ENCODE measurements around the gene C12orf57.
A peak's percentile ranks its signal among the peaks of the same experiment; 100 is the strongest.

C12orf57 gene

GRCh38 chr12:6958609-6959057 lies 14.8 kb downstream of the C12orf57 start:
- Mint-ChIP-seq H3K9me3 (no peaks in the 10 kb centered on the region), H3K4me1 (peaks cover 77% of the 10 kb centered on the region), H3K36me3 (peaks cover 52% of the 10 kb centered on the region), H3K27ac (peak overlapping the region; percentile 94), H3K4me3 (peak overlapping the region; percentile 89), H3K27me3 (no peaks in the 10 kb centered on the region)
- DNase-seq (ENCODE audit: low spot score in 2 of 2) (no peak), ATAC-seq (ENCODE audit: low read depth) (peak; percentile 0)

- Mint-ChIP-seq H3K27me3 (no peaks in the 10 kb centered on the region), H3K4me1 (peaks cover 77% of the 10 kb centered on the region), H3K27ac (peak overlapping the region; percentile 94), H3K4me3 (peak overlapping the region; percentile 89), H3K9me3 (no peaks in the 10 kb centered on the region), H3K36me3 (peaks cover 47% of the 10 kb centered on the region)
- DNase-seq (ENCODE audit: low spot score in 2 of 2) (peak; percentile 71 to 75), ATAC-seq (ENCODE audit: low read depth) (peak; percentile 73)
These were observed 15.4 kb downstream of the C12orf57 start for GRCh38 chr12:6959058-6959804.

- Mint-ChIP-seq H3K4me3 (peak overlapping the region; percentile 89), H3K4me1 (peaks cover 79% of the 10 kb centered on the region), H3K27ac (peak overlapping the region; percentile 97), H3K36me3 (peaks cover 41% of the 10 kb centered on the region), H3K9me3 (no peaks in the 10 kb centered on the region), H3K27me3 (no peaks in the 10 kb centered on the region)
- no peak for DNase-seq (ENCODE audit: low spot score in 2 of 2)
- ATAC-seq (ENCODE audit: low read depth), result no peak
These were observed 16.2 kb downstream of the C12orf57 start for GRCh38 chr12:6959805-6960592.

GRCh38 chr12:6960593-6961277 lies 16.9 kb downstream of the C12orf57 start:
- Mint-ChIP-seq H3K27ac (peak overlapping the region; percentile 97), H3K4me1 (peaks cover 74% of the 10 kb centered on the region), H3K4me3 (peak overlapping the region; percentile 89), H3K9me3 (no peaks in the 10 kb centered on the region), H3K27me3 (no peaks in the 10 kb centered on the region), H3K36me3 (peaks cover 40% of the 10 kb centered on the region)
- peak in 1 of 2 donors; percentile 39 for DNase-seq (ENCODE audit: low spot score in 2 of 2)
- ATAC-seq (ENCODE audit: low read depth), result no peak

- peak overlapping the region; percentile 97 for H3K27ac Mint-ChIP-seq
- H3K27me3 Mint-ChIP-seq, result no peaks in the 10 kb centered on the region
- peak overlapping the region; percentile 89 for H3K4me3 Mint-ChIP-seq
- DNase-seq (ENCODE audit: low spot score in 2 of 2) (peak; percentile 56 to 57), ATAC-seq (ENCODE audit: low read depth) (peak; percentile 55)
- H3K4me1 Mint-ChIP-seq, result peaks cover 68% of the 10 kb centered on the region
- no peaks in the 10 kb centered on the region for H3K9me3 Mint-ChIP-seq
- peaks cover 37% of the 10 kb centered on the region for H3K36me3 Mint-ChIP-seq
These were observed 17.5 kb downstream of the C12orf57 start for GRCh38 chr12:6961278-6961694.

GRCh38 chr12:6961695-6962284 lies 18.0 kb downstream of the C12orf57 start:
- H3K27ac Mint-ChIP-seq, result peak overlapping the region; percentile 97
- H3K36me3 Mint-ChIP-seq, result peaks cover 35% of the 10 kb centered on the region
- peaks cover 63% of the 10 kb centered on the region for H3K4me1 Mint-ChIP-seq
- H3K27me3 Mint-ChIP-seq, result no peaks in the 10 kb centered on the region
- peak overlapping the region; percentile 89 for H3K4me3 Mint-ChIP-seq
- no peaks in the 10 kb centered on the region for H3K9me3 Mint-ChIP-seq
- DNase-seq (ENCODE audit: low spot score in 2 of 2) (no peak), ATAC-seq (ENCODE audit: low read depth) (peak; percentile 4)

DNA sequence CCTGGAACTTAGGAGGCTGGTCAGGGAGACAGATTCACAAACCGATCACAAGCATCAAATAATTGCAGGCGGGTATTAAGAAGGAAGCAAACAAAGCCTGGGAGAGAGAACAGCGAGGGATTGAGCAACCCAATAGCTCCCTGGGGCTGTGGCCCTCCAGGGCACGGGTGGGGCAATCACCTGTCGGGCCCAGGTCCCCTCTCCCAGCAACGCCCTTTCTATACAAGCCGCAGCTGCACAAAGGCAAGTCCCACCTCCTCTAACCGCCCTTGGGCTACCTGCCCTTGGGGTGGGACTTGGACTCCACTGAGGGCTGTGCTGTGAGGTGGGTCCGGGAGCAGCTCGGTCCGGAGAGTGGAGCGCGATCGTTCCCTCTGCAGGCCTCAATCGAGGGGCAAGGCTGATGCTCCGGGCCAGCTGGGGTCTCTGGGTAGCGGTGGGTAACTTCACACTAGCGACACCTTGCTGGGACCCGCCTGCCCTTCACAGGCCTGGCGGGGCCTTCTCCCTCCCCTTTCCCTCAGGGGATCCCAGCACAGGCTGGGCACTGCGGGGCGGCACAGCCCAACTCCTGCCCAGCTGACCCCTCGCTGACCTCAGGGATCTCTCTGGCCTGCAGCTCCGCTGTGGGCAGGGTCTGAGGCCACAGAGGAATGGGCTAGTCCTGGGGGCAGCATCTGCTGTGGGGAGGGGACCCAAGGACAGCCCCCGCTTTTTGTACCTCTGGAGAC lies 18.6 kb downstream of the C12orf57 start:
- ATAC-seq (ENCODE audit: low read depth) (no peak), DNase-seq (ENCODE audit: low spot score in 2 of 2) (peak in 1 of 2 donors; percentile 23)
- H3K36me3 Mint-ChIP-seq, result peaks cover 29% of the 10 kb centered on the region

DNA sequence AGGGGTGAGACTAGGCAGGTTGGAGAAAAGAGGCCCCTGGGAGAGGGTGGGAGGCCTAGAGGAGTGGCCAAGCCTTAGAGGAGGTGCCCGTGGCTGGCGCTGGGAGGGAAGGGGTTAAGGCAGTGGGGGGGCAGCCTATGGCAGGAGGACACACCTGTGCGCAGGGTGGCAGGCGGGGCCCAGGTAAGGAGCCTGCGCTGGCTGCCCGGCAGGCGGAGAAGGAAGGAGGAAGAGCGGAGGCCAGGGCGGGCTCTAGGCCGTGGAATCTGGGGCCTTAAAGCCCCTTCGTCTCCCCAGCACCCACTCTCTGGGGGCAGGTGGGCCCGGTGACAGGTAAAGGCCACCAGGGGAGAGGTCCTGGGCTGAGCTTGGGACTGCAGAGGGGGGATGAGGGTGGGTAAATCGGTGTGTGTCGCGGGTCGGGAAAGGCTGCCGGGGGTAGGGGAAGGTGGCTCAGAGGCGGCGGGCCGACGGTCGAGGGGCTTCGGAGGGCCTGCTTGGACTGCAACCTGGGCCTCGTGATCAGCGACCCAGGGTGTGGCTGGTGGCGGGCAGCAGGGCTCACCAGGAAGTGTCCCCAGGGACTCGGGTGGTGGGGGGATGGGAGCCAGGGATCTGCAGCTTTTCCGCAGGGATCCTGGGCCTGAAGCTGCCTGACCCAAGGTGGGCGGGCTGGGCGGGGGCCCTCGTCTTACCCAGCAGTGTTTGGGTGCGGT lies 19.4 kb downstream of the C12orf57 start:
- DNase-seq (ENCODE audit: low spot score in 2 of 2) (peak in 1 of 2 donors; percentile 18), ATAC-seq (ENCODE audit: low read depth) (no peak)
- Mint-ChIP-seq H3K36me3 (peaks cover 29% of the 10 kb centered on the region), H3K27ac (peak overlapping the region; percentile 97), H3K27me3 (no peaks in the 10 kb centered on the region), H3K9me3 (no peaks in the 10 kb centered on the region), H3K4me3 (no peak overlapping the region), H3K4me1 (peaks cover 53% of the 10 kb centered on the region)

More for the DNA sequence above, 18.6 kb downstream of the C12orf57 start:
- Mint-ChIP-seq H3K4me3 (peak overlapping the region; percentile 8), H3K4me1 (peaks cover 58% of the 10 kb centered on the region), H3K9me3 (no peaks in the 10 kb centered on the region), H3K27me3 (no peaks in the 10 kb centered on the region), H3K27ac (peak overlapping the region; percentile 97)

- ATAC-seq (ENCODE audit: low read depth) (no peak), DNase-seq (ENCODE audit: low spot score in 2 of 2) (peak in 1 of 2 donors; percentile 16)
- H3K4me3 Mint-ChIP-seq, result no peak overlapping the region
- peaks cover 49% of the 10 kb centered on the region for H3K4me1 Mint-ChIP-seq
- H3K27me3 Mint-ChIP-seq, result no peaks in the 10 kb centered on the region
- H3K27ac Mint-ChIP-seq, result peak overlapping the region; percentile 63
- no peaks in the 10 kb centered on the region for H3K9me3 Mint-ChIP-seq
- peaks cover 30% of the 10 kb centered on the region for H3K36me3 Mint-ChIP-seq
These were observed 20.1 kb downstream of the C12orf57 start for GRCh38 chr12:6963791-6964413.

GRCh38 chr12:6964605-6965025 lies 20.8 kb downstream of the C12orf57 start:
- Mint-ChIP-seq H3K9me3 (no peaks in the 10 kb centered on the region), H3K4me3 (no peak overlapping the region), H3K27me3 (no peaks in the 10 kb centered on the region), H3K4me1 (peaks cover 48% of the 10 kb centered on the region), H3K36me3 (peaks cover 28% of the 10 kb centered on the region), H3K27ac (peak overlapping the region; percentile 63)
- peak; percentile 2 for ATAC-seq (ENCODE audit: low read depth)
- DNase-seq (ENCODE audit: low spot score in 2 of 2), result no peak

DNA sequence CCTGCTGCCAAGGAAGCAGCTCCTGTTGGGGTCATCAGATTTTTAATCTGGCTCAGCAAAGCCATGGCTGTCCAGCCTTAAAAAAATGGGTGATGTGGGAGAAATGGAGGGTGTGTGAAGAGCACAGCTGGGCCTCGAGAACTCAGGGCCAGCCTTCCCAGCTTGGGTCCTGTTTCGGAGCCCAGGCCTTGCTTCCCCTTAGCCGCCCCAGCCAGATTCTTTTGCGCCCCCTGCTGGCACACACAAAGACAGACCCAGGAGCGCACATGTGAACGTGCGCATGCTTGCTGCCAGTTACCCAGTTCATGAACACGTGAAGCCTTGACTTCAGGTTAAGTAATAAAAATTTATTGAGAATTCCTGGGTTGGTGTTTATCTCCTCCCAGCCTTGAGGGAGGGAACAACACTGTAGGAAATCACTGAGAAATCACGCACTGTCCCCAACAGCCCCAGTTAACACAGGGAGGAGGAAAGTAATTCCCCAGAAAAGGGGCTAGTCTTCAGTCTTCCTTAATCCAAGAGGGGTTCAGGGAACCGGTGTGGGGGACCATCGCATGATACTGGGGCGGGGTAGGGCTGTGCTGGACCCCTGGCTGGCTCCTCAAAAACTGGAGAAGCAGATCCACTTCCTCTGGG lies 21.3 kb downstream of the C12orf57 start:
- ATAC-seq (ENCODE audit: low read depth), result peak; percentile 70
- H3K27me3 Mint-ChIP-seq, result no peaks in the 10 kb centered on the region
- peaks cover 28% of the 10 kb centered on the region for H3K36me3 Mint-ChIP-seq
- H3K27ac Mint-ChIP-seq, result peak overlapping the region; percentile 63
- peak; percentile 88 to 89 for DNase-seq (ENCODE audit: low spot score in 2 of 2)
- no peaks in the 10 kb centered on the region for H3K9me3 Mint-ChIP-seq
- H3K4me3 Mint-ChIP-seq, result peak overlapping the region; percentile 21
- peaks cover 50% of the 10 kb centered on the region for H3K4me1 Mint-ChIP-seq

DNA sequence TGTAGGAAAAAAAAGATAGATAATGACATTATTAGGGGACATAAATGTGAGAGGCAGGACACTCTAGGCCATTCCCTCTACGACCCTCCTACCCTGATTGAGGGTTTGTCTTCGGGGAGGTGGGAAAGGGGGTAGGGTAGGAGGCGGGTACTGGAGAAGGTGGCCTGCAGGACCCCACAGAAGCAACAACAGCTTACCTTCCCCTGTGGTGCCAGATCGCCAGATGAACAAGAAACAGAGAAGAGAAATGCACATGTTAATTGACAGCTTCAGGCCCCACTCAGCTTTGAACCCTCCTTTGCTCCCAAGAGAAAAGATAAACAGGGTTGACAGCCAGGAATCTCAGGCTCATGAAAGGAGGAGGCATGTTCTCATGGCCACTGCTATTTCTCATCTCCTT lies 21.9 kb downstream of the C12orf57 start:
- Mint-ChIP-seq H3K27ac (no peak overlapping the region), H3K36me3 (peaks cover 24% of the 10 kb centered on the region), H3K9me3 (no peaks in the 10 kb centered on the region), H3K4me3 (no peak overlapping the region), H3K27me3 (no peaks in the 10 kb centered on the region), H3K4me1 (peaks cover 46% of the 10 kb centered on the region)
- ATAC-seq (ENCODE audit: low read depth) (no peak), DNase-seq (ENCODE audit: low spot score in 2 of 2) (no peak)

Data from memory B cell (primary cell).